ENCODE measurements around the gene ZNHIT1.

- TF ChIP-seq POLR2AphosphoS5 (IDR thresholded peaks at IDR 0.05; ENCODE audit: insufficient read depth, low read depth, low read length): no peak
- no peak for TF ChIP-seq JUN (IDR thresholded peaks at IDR 0.05; ENCODE audit: borderline replicate concordance, insufficient read depth, insufficient read length, low read depth)
- no peak for TF ChIP-seq CTCF (IDR thresholded peaks at IDR 0.05; ENCODE audit: extremely low read depth in 1 of 2, insufficient read depth in 1 of 2, low read depth in 1 of 2, low read length in 2 of 2)
- no peak for TF ChIP-seq MAX (IDR thresholded peaks at IDR 0.05; ENCODE audit: insufficient read depth, insufficient read length)
- no peak for TF ChIP-seq POLR2A (IDR thresholded peaks at IDR 0.05; ENCODE audit: low read depth, low read length)
- no peak for TF ChIP-seq EZH2 (IDR thresholded peaks at IDR 0.05; ENCODE audit: borderline replicate concordance, low read depth, low read length, severe bottlenecking)
- no peak for TF ChIP-seq FOS (IDR thresholded peaks at IDR 0.05; ENCODE audit: borderline replicate concordance, insufficient read depth, low read length)
- TF ChIP-seq GATA2 (IDR thresholded peaks at IDR 0.05; ENCODE audit: insufficient read depth, insufficient read length, low read depth, low read length): no peak
These were observed 17.5 kb upstream of the ZNHIT1 start for GRCh38 chr7:101200504-101200861.
